Heart left ventricle (tissue), 16 donors: ENCODE measurements around the gene C18orf32. TPM values are rescaled to one million over a fixed set of nuclear protein-coding genes. Genes with fewer than 3 reads are reported as not detected.
"Not testable (repeated sequence)": the region's sequence is repeated elsewhere in the genome, so short reads cannot be mapped to it uniquely, and the experiment has no call there.

ENCODE experiments used
- ATAC-seq, 4 donors: fragments of 200-7000 bp; cut with Tn5 transposase; one replicate each; pipeline ENCODE4 v1.9.1; 2020 to 2022; ENCODE audit warnings: moderate library complexity in 4 of 4, mild to moderate bottlenecking in 3 of 4, moderate number of reproducible peaks in 1 of 4
- DNase-seq, 5 donors: peaks; one replicate each; pipeline ENCODE4 v3.0.0-alpha.2; 2020
- H3K27ac ChIP-seq, 12 donors: fragments of 200-600 bp; sonication (generic) in 4 of 12; one replicate each; pipeline versions ENCODE4 v1.5.0 to v1.8.0; 2016 to 2022; ENCODE audit warnings: mild to moderate bottlenecking in 2 of 12
- H3K27me3 ChIP-seq, 9 donors: fragments of 200-600 bp; sonication (generic) in 2 of 9; one replicate each; pipeline versions ENCODE4 v1.5.1 to v1.8.0; 2016 to 2022; ENCODE audit warnings: mild to moderate bottlenecking in 3 of 9
- H3K36me3 ChIP-seq, 9 donors: fragments of 200-600 bp; sonication (generic) in 2 of 9; one replicate each; pipeline versions ENCODE4 v1.5.0 to v1.8.0; 2018 to 2022; ENCODE audit warnings: mild to moderate bottlenecking in 2 of 9
- H3K4me1 ChIP-seq, 12 donors: fragments of 200-600 bp; sonication (generic) in 4 of 12; one replicate each; pipeline versions ENCODE4 v1.5.0 to v1.8.0; 2016 to 2022; ENCODE audit warnings: mild to moderate bottlenecking in 3 of 12
- H3K4me3 ChIP-seq, 12 donors: fragments of 200-600 bp; sonication (generic) in 4 of 12; one replicate each; pipeline versions ENCODE4 v1.5.0 to v1.8.0; 2017 to 2022; ENCODE audit warnings: mild to moderate bottlenecking in 9 of 12, moderate library complexity in 4 of 12
- H3K9me3 ChIP-seq, 12 donors: fragments of 200-600 bp; sonication (generic) in 4 of 12; one replicate each; pipeline versions ENCODE4 v1.5.0 to v1.8.0; 2016 to 2022; ENCODE audit warnings: mild to moderate bottlenecking in 1 of 12
- CTCF ChIP-seq, 12 donors: fragments of 200-600 bp; sonication (generic) in 4 of 12; IDR thresholded peaks; one replicate each; pipeline versions ENCODE4 v1.5.0 to v1.8.0; 2018 to 2022; ENCODE audit warnings: antibody characterized with exemption in 12 of 12, mild to moderate bottlenecking in 5 of 12
- POLR2A ChIP-seq, 2 donors: fragments of 450-650 bp; IDR thresholded peaks; one replicate each; pipeline ENCODE4 v1.6.1; 2017; ENCODE audit warnings: antibody characterized with exemption in 2 of 2, mild to moderate bottlenecking in 2 of 2, moderate library complexity in 2 of 2
- WGBS, 4 donors: extraction: QIAGEN DNeasy Blood & Tissue Kit in 2 of 4; methylation state at CpG; one replicate each; pipeline versions ENCODE4 v1.1.5 to v1.1.7; 2013 to 2018; 5-methylcytosine and 5-hydroxymethylcytosine counted together
- intact Hi-C, 10 donors: fragments of 100-400 bp; cut with DNase I; formaldehyde crosslinking; loops; one replicate each; pipeline versions ENCODE4 v1.11.1 to v1.14.2; 2022
- polyA plus RNA-seq, 2 donors: library from polyadenylated mRNA; stranded (reverse); fragments of 200-250 nt; gene quantifications; one replicate each; pipeline ENCODE4 v1.2.3, GENCODE V29; 2013
- total RNA-seq, 9 donors: library from RNA; depleted of rRNA in 2 of 9; stranded (reverse); fragments of >200 nt in 2 of 9; fragmentation: NEBNext Ultra II Directional in 3 of 9; extraction: Animal tissue kit (Norgen Biotek cat#: 25700) in 3 of 9; gene quantifications; one replicate each; pipeline versions ENCODE4 v1.1.0 to v1.2.4, GENCODE V29; 2016 to 2023
- donor health status: ischemic (EF 13 %, LVEDD 7.1; RV severe dilation, severe dysfunction).
- donor health status: healthy with polysubstance abuse.
- donor health status: DM: no; HTN: yes; CAD: no.
- donor health status: DM: no; HTN: no; CAD: no.
- donor health status: ischemic (EF 25% LVEDD 6.9; RV normal size, moderate dysfunction).
- donor health status: ischemic (EF 25% LVEDD 5.7; RV mildly dilated, moderate dysfunction).
- donor health status: healthy.
- donor health status: DM: yes; HTN: yes; CAD: no.
- donor health status: ischemic (EF 35%, LVEDD 5.7; RV mildly dilated, moderate dysfunction).
- donor health status: nonischemic (EF 11% LVEDD 7.7; RV severe dilation, severe dysfunction).
- donor health status: DM: yes; HTN: yes; CAD: no.
- donor health status: PGD.
- donor health status: ischemic (EF 29% LVEDD 5.4; RV normal size, mild dysfunction).
- donor health status: nonischemic (EF 23%, LVEDD 6.1; RV moderate dilation, normal function).

C18orf32 gene
- total and polyA plus RNA-seq, 11 donors = 17.6 to 68.8 (median 41.8) TPM

DNA sequence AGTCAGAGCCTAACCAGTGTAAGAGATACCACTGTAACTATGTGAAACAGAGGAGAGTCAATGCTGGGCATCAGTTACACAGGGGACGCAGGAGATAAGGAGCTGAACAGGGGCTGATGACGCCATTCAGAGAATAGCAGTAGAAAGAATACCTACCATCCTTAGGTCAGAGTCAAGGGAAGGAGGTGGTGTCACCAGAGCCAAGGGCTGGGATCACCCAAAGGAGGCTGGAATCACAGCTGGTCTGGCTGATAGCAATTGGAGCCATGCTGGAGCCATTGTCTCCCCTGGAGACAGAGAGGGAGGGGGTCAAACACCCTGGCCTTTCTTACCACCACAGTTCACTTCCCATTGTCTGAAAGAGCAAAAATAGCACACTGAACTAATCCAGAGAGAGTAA lies 37.3 kb upstream of the C18orf32 start:
- 60 to 80% (median 69%) methylated on average over 2 of the region's 2 CpGs for WGBS, 4 donors
- peaks cover 0 to 6% (median 0%) of the 10 kb centered on the region in 9 donors for H3K27me3 ChIP-seq
- no peaks in the 10 kb centered on the region for H3K9me3 ChIP-seq
- H3K36me3 ChIP-seq = no peaks in the 10 kb centered on the region
- ATAC-seq (no peak), DNase-seq (no peak)
- TF ChIP-seq POLR2A (IDR thresholded peaks at IDR 0.05) (no peak), CTCF (IDR thresholded peaks at IDR 0.05) (no peak)
- H3K4me1 ChIP-seq = peaks cover 0 to 5% (median 0%) of the 10 kb centered on the region in 12 donors
- H3K27ac ChIP-seq = no peak overlapping the region
- no peak overlapping the region for H3K4me3 ChIP-seq
- intact Hi-C loops = no loop called here

- H3K27me3 ChIP-seq, H3K4me1 ChIP-seq, H3K27ac ChIP-seq, H3K4me3 ChIP-seq, H3K36me3 ChIP-seq, intact Hi-C loops, ATAC-seq, H3K9me3 ChIP-seq, DNase-seq: not testable (repeated sequence)
- WGBS, 4 donors = 93 to 96% (median 95%) methylated on average over 7 of the region's 7 CpGs
Observed at GRCh38 chr18:49523580-49524093, 36.6 kb upstream of the C18orf32 start.

GRCh38 chr18:49521216-49521835 lies 34.3 kb upstream of the C18orf32 start:
- no peak for ATAC-seq
- no peak overlapping the region for H3K27ac ChIP-seq
- no peaks in the 10 kb centered on the region for H3K9me3 ChIP-seq
- no peak for DNase-seq
- H3K27me3 ChIP-seq = no peaks in the 10 kb centered on the region
- no peaks in the 10 kb centered on the region for H3K36me3 ChIP-seq
- intact Hi-C loops = no loop called here
- 59 to 70% (median 65%) methylated on average over 7 of the region's 7 CpGs for WGBS, 4 donors
- H3K4me3 ChIP-seq = no peak overlapping the region
- H3K4me1 ChIP-seq = peaks cover 0 to 5% (median 0%) of the 10 kb centered on the region in 12 donors
- TF ChIP-seq CTCF (IDR thresholded peaks at IDR 0.05) (no peak), POLR2A (IDR thresholded peaks at IDR 0.05) (no peak)

DNA sequence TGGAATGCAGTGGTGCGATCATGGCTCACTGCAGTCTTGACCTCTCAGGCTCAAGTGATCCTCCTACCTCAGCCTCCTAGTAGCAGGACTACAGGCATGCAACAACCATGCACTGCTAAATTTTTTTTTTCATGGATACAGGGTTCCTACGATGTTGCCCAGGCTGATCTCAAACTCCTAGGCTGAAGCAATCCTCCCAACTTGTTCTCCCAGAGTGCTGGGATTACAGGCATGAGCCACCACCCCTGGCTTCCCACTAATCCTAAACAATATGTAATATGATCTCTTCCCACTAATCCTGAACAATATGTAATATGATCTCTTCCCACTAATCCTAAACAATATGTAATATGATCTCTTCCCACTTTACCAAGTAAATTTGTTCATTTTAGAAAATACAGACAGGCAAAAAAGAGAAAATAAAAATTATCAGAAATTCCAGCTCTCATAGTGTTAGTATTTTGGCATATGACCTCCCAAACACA lies 33.7 kb upstream of the C18orf32 start:
- Histone ChIP-seq H3K9me3 (no peaks in the 10 kb centered on the region), H3K27me3 (no peaks in the 10 kb centered on the region), H3K4me1 (peaks cover 0 to 5% (median 0%) of the 10 kb centered on the region in 12 donors), H3K27ac (no peak overlapping the region), H3K4me3 (no peak overlapping the region), H3K36me3 (no peaks in the 10 kb centered on the region)
- no peak for ATAC-seq
- TF ChIP-seq POLR2A (IDR thresholded peaks at IDR 0.05) = no peak
- no peak for TF ChIP-seq CTCF (IDR thresholded peaks at IDR 0.05)
- WGBS, 4 donors = 73 to 88% (median 84%) methylated on average over 2 of the region's 2 CpGs
- no peak for DNase-seq
- intact Hi-C loops = no loop called here
